Activated CD4-positive, alpha-beta T cell treated with anti-CD3 and anti-CD28 coated beads for 24 hours (primary cell): ENCODE measurements around the gene IGF2R.
"Not testable (repeated sequence)": the region's sequence is repeated elsewhere in the genome, so short reads cannot be mapped to it uniquely, and the experiment has no call there.

Experiments
- DNase-seq, 2 donors: peaks; one replicate each; pipeline ENCODE4 v3.0.0-alpha.2; 2020; ENCODE audit warnings: low read depth in 2 of 2

IGF2R gene

GRCh38 chr6:160071805-160072690 is 103.2 kb downstream of the IGF2R start:
- no peak for DNase-seq

- DNase-seq: no peak
Measured at GRCh38 chr6:160073272-160073671, 104.4 kb downstream of the IGF2R start.

- DNase-seq: no peak
Measured at GRCh38 chr6:160076009-160076408, 107.1 kb downstream of the IGF2R start.

GRCh38 chr6:160077024-160077423 is 108.1 kb downstream of the IGF2R start:
- no peak for DNase-seq

GRCh38 chr6:160077526-160077925 is 108.6 kb downstream of the IGF2R start:
- DNase-seq: no peak

GRCh38 chr6:160078883-160079685 is 110.2 kb downstream of the IGF2R start:
- no peak for DNase-seq

GRCh38 chr6:160079686-160080043 is 110.8 kb downstream of the IGF2R start:
- no peak for DNase-seq

- DNase-seq: no peak
Measured at GRCh38 chr6:160080097-160080496, 111.2 kb downstream of the IGF2R start.

GRCh38 chr6:160081398-160081797 is 112.5 kb downstream of the IGF2R start:
- no peak for DNase-seq

- DNase-seq: no peak
Measured at GRCh38 chr6:160082627-160083026, 113.7 kb downstream of the IGF2R start.

GRCh38 chr6:160084198-160084776 is 115.4 kb downstream of the IGF2R start:
- no peak for DNase-seq

GRCh38 chr6:160085226-160085625 is 116.3 kb downstream of the IGF2R start:
- no peak for DNase-seq

- DNase-seq: no peak
Measured at GRCh38 chr6:160085713-160086505, 117.0 kb downstream of the IGF2R start.

GRCh38 chr6:160086754-160087153 is 117.9 kb downstream of the IGF2R start:
- no peak for DNase-seq

- no peak for DNase-seq
Measured at GRCh38 chr6:160088069-160088783, 119.3 kb downstream of the IGF2R start.

GRCh38 chr6:160088784-160089533 is 120.1 kb downstream of the IGF2R start:
- no peak for DNase-seq

- DNase-seq: no peak
Measured at GRCh38 chr6:160089534-160089897, 120.6 kb downstream of the IGF2R start.

- not testable (repeated sequence) for DNase-seq
Measured at GRCh38 chr6:160090442-160091239, 121.8 kb downstream of the IGF2R start.

- DNase-seq: not testable (repeated sequence)
Measured at GRCh38 chr6:160092176-160092575, 123.3 kb downstream of the IGF2R start.

- DNase-seq: no peak
Measured at GRCh38 chr6:160092602-160093001, 123.7 kb downstream of the IGF2R start.
